SW 1271 (cell line): ENCODE results near the gene CCK.
"Not testable (repeated sequence)": the region's sequence is repeated elsewhere in the genome, so short reads cannot be mapped to it uniquely, and the experiment has no call there.

ENCODE experiments used
- DNase-seq, 2 experiments: peaks; one replicate each; lab custom pipeline; 2025; lab: John Stamatoyannopoulos, UW

The CCK gene, protein sequence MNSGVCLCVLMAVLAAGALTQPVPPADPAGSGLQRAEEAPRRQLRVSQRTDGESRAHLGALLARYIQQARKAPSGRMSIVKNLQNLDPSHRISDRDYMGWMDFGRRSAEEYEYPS

GRCh38 chr3:42266085-42266484 lies at the start of gene CCK:
CCK (minus strand) TSS chr3:42266185; CDS start chr3:42263630, 2,555 bp downstream.
- DNase-seq = no peak

GRCh38 chr3:42314411-42314810 lies 48.4 kb upstream of the CCK start:
- no peak for DNase-seq

GRCh38 chr3:42308651-42309050 lies 42.7 kb upstream of the CCK start:
- no peak for DNase-seq

DNA sequence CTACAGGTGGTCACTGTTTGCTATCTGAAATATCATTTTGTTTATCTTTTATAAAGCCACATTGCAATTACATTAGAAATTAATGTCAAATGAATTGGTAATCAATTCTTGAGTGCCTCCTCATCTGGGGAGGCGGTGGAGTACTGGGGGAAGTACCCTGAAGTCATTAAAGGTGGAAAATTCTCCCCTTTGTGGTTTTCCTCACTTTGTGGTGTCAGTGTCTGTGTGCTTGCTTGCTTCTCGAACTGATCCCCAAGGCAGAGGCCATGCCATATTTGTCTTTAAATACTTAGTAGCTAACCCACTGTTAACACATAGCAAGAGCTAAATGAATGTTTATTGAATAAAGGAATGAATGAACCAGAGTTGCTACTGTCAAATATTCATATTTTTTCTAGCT lies 40.5 kb upstream of the CCK start:
- DNase-seq = no peak

DNA sequence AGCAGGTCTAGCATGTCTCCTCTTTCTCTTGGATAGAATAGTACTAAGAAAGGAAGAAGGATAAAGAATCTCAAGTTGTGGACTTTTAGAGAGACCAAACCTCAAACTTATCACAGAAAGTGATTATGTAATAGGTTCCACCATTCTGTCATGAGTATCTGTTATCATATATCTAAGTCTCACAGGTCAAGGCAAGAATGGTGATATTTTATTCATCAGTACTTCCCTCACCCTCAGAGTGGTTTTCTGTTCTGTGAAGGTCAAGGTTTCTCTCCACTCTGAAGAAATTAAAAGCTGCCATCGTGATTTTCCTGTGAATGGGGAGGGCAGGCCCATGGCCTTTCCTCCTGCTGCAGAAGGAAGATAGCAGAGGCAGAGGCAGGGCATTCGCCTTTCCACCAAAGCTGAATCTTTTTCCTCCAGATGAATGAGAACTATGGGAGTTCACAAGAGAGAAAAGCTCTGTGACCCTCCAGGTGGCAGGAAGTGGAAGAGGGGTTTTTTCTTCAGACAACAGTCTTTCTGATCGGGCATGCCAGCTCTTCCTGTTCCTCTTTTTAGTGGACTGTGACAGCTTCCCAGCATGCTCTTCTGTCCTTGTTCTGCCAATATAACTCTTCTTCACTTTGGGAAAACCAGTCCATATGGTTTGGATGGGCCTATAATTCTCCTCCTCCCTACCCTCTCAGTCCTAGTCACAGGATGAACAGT lies 37.1 kb upstream of the CCK start:
- DNase-seq = no peak

DNA sequence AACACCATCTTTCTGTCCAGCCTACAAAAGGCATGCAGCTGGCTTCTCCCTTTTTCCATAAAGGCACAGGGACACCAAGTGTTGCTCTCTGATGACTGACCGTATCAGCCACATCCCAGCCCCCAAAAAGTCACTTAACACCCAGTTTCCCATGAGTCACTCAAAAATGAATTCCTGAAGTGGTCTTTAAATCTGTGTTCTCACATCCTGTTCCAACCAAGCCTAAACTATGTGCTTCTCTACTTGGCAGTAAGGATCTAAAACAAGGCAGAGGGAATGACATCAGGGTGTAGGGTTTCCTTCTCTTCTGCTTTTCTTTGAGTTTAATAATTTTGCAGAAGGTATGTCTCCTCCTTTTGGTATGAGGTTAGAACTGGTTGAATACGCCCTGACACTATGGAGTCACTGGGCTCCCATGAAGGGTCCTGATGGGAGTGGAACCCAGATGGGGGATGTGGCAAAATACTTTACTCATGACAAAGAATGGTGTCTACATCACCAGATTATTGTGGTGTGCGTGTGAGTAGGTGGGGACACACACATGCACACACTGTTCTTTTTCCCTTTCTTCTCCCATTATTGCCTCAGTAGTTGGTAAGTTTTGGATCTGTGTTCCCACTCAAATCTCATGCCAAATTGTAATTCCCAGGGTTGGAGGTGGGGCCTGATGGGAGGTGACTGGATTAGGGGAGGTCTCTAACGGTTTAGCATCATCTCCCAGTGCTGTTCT lies 35.6 kb upstream of the CCK start:
- DNase-seq = no peak

DNA sequence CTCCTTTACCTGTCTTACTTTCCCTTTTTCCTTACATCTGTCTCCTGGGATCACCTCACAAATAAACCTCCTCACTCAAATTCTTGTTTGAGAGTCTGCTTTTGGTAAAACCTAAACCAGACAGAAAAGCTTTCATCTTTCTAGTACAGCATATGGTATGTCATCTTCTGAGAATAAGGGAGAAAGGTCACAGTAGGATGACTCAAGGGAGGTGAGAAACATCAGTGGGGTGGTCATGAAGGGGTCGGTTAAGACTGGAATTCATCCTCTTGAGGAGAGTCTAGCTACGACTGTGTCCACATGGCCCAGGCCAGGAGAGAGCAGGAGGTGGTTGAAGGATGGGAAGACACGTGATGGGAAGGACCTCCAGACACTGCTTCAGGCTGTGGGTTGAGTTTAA lies 34.8 kb upstream of the CCK start:
- no peak for DNase-seq

- DNase-seq = no peak
Measured at GRCh38 chr3:42300013-42300412, 34.0 kb upstream of the CCK start.

DNA sequence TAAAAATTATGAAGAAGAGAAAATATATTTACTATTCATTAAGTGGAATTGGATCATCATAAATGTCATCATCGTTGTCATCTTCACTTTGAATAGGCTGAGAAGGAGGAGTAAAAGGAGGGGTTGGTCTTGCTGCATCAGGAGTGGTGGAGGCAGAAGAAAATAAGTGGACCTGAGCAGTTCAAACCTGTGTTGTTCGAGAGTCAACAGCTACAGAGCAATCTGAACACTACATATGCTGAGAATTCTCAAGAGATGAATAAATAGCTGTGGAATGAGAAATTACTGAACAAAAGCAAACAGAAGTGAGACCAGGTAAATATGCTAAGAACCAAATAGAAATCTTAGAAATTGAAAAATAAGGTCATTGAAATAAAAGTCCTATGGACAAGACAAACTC lies 32.3 kb upstream of the CCK start:
- no peak for DNase-seq

- no peak for DNase-seq
Measured at GRCh38 chr3:42292009-42292408, 26.0 kb upstream of the CCK start.

- no peak for DNase-seq
Measured at GRCh38 chr3:42290966-42291714, 25.2 kb upstream of the CCK start.

DNA sequence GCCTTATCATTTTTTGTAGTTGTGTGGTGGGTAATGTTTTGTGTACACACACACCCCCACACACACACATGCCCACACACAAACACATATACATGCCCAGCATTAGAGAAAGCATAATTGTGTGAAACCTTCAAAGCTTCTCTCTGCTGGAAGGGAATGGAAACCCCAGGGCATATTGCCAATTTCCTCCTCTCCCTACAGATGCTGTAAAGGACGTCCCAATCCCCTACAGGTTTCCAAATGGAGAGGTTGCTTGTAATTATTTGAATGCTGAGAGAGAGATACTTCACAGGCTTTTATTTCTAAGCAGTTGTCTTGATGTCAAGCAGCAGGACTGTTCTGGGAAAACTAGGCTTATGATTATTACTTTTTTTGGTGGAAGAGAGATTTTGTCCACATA lies 23.0 kb upstream of the CCK start:
- DNase-seq = no peak

DNA sequence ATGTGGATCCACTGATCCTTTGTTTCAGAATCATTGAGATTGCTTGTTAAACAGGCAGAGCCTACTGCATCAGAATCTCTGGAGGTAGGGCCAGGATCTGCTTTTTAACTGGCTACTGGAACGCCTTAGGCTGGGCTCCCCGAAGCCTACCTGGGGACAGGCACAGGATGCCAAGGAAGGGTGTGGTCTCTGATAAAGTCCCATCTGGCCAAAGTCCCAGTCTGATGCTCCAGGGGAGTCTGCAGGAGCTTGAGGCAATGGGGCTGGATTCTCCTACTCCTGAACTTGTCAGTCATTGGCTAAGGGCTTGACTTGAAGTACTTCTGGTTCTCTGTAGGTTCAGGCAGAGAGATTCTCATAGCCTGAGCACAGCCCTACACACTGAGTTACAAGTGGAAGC lies 22.4 kb upstream of the CCK start:
- DNase-seq = no peak

DNA sequence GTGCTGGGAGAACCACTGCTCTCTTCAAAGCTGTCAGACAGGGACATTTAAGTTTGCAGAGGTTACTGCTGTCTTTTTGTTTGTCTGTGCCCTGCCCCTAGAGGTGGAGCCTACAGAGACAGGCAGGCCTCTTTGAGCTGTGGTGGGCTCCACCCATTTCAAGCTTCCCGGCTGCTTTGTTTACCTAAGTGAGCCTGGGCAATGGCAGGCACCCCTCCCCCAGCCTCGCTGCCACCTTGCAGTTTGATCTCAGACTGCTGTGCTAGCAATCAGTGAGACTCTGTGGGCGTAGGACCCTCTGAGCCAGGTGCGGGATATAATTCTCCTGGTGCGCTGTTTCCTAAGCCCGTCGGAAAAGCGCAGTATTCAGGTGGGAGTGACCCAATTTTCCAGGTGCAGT lies 21.4 kb upstream of the CCK start:
- DNase-seq = not testable (repeated sequence)

GRCh38 chr3:42277676-42278075 lies 11.7 kb upstream of the CCK start:
- no peak for DNase-seq

GRCh38 chr3:42276141-42277132 lies 10.5 kb upstream of the CCK start:
- no peak for DNase-seq

- no peak for DNase-seq
Measured at GRCh38 chr3:42275217-42275616, 9.2 kb upstream of the CCK start.

GRCh38 chr3:42274266-42274665 lies 8.3 kb upstream of the CCK start:
- no peak for DNase-seq

- DNase-seq = no peak
Measured at GRCh38 chr3:42273361-42273760, 7.4 kb upstream of the CCK start.

DNA sequence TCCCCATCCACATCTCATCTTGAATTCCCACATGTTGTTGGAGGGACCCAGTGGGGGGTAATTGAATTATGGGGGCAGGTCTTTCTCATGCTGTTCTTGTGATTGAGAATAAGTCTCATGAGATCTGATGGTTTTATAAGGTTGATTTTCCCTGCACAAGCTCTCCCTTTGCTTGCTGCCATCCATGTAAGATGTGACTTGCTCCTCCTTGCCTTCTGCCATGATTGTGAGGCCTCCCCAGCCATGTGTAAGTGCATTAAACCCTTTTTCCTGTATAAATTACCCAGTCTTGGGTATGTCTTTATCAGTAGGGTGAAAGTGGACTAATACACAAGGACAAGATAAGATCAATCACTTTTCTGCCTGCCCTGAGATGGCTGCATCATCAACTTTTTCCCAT lies 5.8 kb upstream of the CCK start:
- DNase-seq = no peak

- no peak for DNase-seq
Measured at GRCh38 chr3:42270561-42270960, 4.6 kb upstream of the CCK start.

DNA sequence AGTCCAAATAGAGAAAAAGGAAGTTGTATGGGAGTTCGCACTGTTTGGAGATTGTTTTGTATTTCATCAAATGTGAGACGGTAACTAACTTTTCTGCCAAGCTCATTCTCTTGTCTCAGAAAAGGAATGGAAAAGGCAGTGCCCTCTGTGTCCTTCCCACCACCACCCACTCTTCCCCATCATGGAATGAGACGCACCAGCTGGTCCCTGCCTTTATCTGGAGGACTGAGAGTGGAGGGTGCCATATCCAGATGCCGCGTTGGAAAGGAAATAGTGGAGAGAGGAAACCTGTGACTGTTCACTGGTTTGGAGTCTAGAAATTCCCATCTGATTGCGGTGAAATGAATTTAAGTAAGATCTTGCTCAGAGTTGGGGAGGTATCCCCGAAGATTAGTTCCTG lies 3.7 kb upstream of the CCK start:
- no peak for DNase-seq
